SK-N-SH (cell line): ENCODE measurements around the gene DNAL4. TPM values are rescaled to one million over a fixed set of nuclear protein-coding genes. Genes with fewer than 3 reads are reported as not detected.

Experiments used
- CTCF ChIA-PET: fragments of 300-600, 350-600 bp; formaldehyde crosslinking; extraction: SDS; loops from one replicate; lab custom pipeline; 2021; lab: Yijun Ruan, JAX
- POLR2A ChIA-PET: fragments of 350-600 bp; sonication (Branson Sonifier 250); formaldehyde crosslinking; extraction: SDS; loops from one replicate; lab custom pipeline; 2020; ENCODE audit warnings: antibody characterized with exemption, inconsistent platforms; lab: Yijun Ruan, JAX
- DNase-seq: peaks from one replicate; pipeline ENCODE4 v3.0.0; 2012
- H2AFZ ChIP-seq: fragments of 200-600 bp; sonication (generic); 2 replicates; pipeline ENCODE4 v1.8.1; 2016; ENCODE audit warnings: antibody characterized with exemption, mild to moderate bottlenecking, low read depth
- H3F3A ChIP-seq: fragments of 200-600 bp; sonication (generic); replicated peaks from 2 replicates; pipeline ENCODE3; 2016; ENCODE audit warnings: antibody characterized with exemption, mild to moderate bottlenecking; ENCODE audit not compliant: insufficient read depth
- H3K27ac ChIP-seq, 2 experiments: fragments of 200-500 bp in 1 of 2; fragments of 200-600 bp in 1 of 2; sonication (Bioruptor generic) in 1 of 2; sonication (generic), shearing (Covaris generic) in 1 of 2; 2 replicates each; pipeline versions ENCODE4 v1.5.1 to v1.6.1; 2014 to 2016; ENCODE audit warnings: low read depth in 2 of 2, inconsistent platforms in 1 of 2, low read length in 1 of 2, mild to moderate bottlenecking in 1 of 2, mixed read lengths in 1 of 2
- H3K27me3 ChIP-seq: fragments of 200-600 bp; sonication (generic), shearing (Covaris generic); 2 replicates; pipeline ENCODE4 v1.6.1; 2016; ENCODE audit warnings: mixed run types; ENCODE audit not compliant: insufficient read depth
- H3K36me3 ChIP-seq, 2 experiments: fragments of 200-500 bp in 1 of 2; fragments of 200-600 bp in 1 of 2; sonication (Bioruptor generic) in 1 of 2; sonication (generic) in 1 of 2; replicated peaks in 1 of 2; 2 replicates each; pipeline versions ENCODE3 to v1.5.1; 2014 to 2016; ENCODE audit warnings: low read length in 1 of 2, mild to moderate bottlenecking in 1 of 2; ENCODE audit not compliant: insufficient read depth in 2 of 2, control insufficient read depth in 1 of 2
- H3K4me1 ChIP-seq, 2 experiments: fragments of 200-500 bp in 1 of 2; fragments of 200-600 bp in 1 of 2; sonication (Bioruptor generic) in 1 of 2; sonication (generic), shearing (Covaris generic) in 1 of 2; 2 replicates each; pipeline versions ENCODE4 v1.5.1 to v1.6.1; 2014 to 2016; ENCODE audit warnings: low read depth in 1 of 2, low read length in 1 of 2, mixed run types in 1 of 2; ENCODE audit not compliant: insufficient read depth in 2 of 2, control insufficient read depth in 1 of 2
- H3K4me2 ChIP-seq: fragments of 200-600 bp; sonication (generic), shearing (Covaris generic); 2 replicates; pipeline ENCODE4 v1.6.1; 2017; ENCODE audit warnings: mixed run types
- H3K4me3 ChIP-seq, 2 experiments: fragments of 200-500 bp in 1 of 2; fragments of 200-600 bp in 1 of 2; sonication (Bioruptor generic) in 1 of 2; sonication (generic), shearing (Covaris generic) in 1 of 2; 2 replicates each; pipeline versions ENCODE4 v1.5.1 to v1.8.1; 2014 to 2016; ENCODE audit warnings: low read depth in 2 of 2, inconsistent platforms in 1 of 2, low read length in 1 of 2, mild to moderate bottlenecking in 1 of 2, mixed read lengths in 1 of 2, moderate library complexity in 1 of 2
- H3K79me2 ChIP-seq: fragments of 200-600 bp; sonication (generic); 2 replicates; pipeline ENCODE4 v1.8.1; 2017; ENCODE audit warnings: mild to moderate bottlenecking; ENCODE audit not compliant: insufficient read depth
- H3K9ac ChIP-seq: fragments of 200-600 bp; sonication (generic); 2 replicates; pipeline ENCODE4 v1.6.1; 2017; ENCODE audit warnings: mixed run types
- H3K9me2 ChIP-seq: fragments of 200-600 bp; sonication (generic); 2 replicates; pipeline ENCODE4 v1.6.1; 2017; ENCODE audit warnings: mixed run types
- H3K9me3 ChIP-seq: fragments of 200-600 bp; sonication (generic); 2 replicates; pipeline ENCODE4 v1.6.1; 2017; ENCODE audit warnings: mixed run types, mild to moderate bottlenecking, moderate library complexity
- H4K20me1 ChIP-seq: fragments of 200-600 bp; sonication (generic); 2 replicates; pipeline ENCODE4 v1.6.1; 2017; ENCODE audit warnings: mild to moderate bottlenecking, mixed run types; ENCODE audit not compliant: insufficient read depth
- CHD2 ChIP-seq: fragments of 150-350 bp; IDR thresholded peaks from 2 replicates; pipeline ENCODE4 v1.6.1; 2018; ENCODE audit warnings: low read length; ENCODE audit not compliant: partially characterized antibody
- ELF1 ChIP-seq: IDR thresholded peaks from 2 replicates; pipeline ENCODE4 v1.4.0; 2012
- EP300 ChIP-seq, 2 experiments: IDR thresholded peaks; 2 replicates each; pipeline versions ENCODE4 v1.4.0 to v1.6.1; 2012; ENCODE audit warnings: borderline replicate concordance in 1 of 2, low read depth in 1 of 2, low read length in 1 of 2
- EZH2phosphoT487 ChIP-seq: fragments of 200-600 bp; sonication (generic); IDR thresholded peaks from 2 replicates; pipeline ENCODE4 v1.6.1; 2017; ENCODE audit warnings: low read depth, mixed run types, mild to moderate bottlenecking, antibody characterized with exemption, moderate library complexity, borderline replicate concordance
- FOXJ3 ChIP-seq: sonication (generic); formaldehyde crosslinking; IDR thresholded peaks from 2 replicates; pipeline ENCODE4 v1.5.1; 2020; ENCODE audit warnings: mild to moderate bottlenecking, missing genetic modification reagents
- GABPA ChIP-seq: IDR thresholded peaks from 2 replicates; pipeline ENCODE4 v1.4.0; 2012; ENCODE audit warnings: low read depth, mild to moderate bottlenecking
- MAX ChIP-seq: IDR thresholded peaks from 2 replicates; pipeline ENCODE4 v1.4.0; 2012; ENCODE audit warnings: low read depth
- NFIC ChIP-seq: IDR thresholded peaks from 2 replicates; pipeline ENCODE4 v1.4.0; 2012; ENCODE audit warnings: borderline replicate concordance
- NRF1 ChIP-seq: IDR thresholded peaks from 2 replicates; pipeline ENCODE4 v1.6.1; 2012; ENCODE audit warnings: low read depth, mild to moderate bottlenecking, low read length
- POLR2AphosphoS5 ChIP-seq: IDR thresholded peaks from 2 replicates; pipeline ENCODE4 v1.6.1; 2012; ENCODE audit warnings: low read depth, low read length
- RCOR1 ChIP-seq: fragments of 150-350 bp; IDR thresholded peaks from 2 replicates; pipeline ENCODE4 v1.6.1; 2017; ENCODE audit warnings: antibody characterized with exemption, low read length
- RFX5 ChIP-seq: IDR thresholded peaks from 2 replicates; pipeline ENCODE4 v1.6.1; 2012; ENCODE audit warnings: mild to moderate bottlenecking, improper control_type of control experiment, low read length
- RXRA ChIP-seq: IDR thresholded peaks from 2 replicates; pipeline ENCODE4 v1.4.0; 2012; ENCODE audit warnings: low read depth, mild to moderate bottlenecking, borderline replicate concordance
- SMC3 ChIP-seq: IDR thresholded peaks from 2 replicates; pipeline ENCODE4 v1.6.1; 2012; ENCODE audit warnings: low read depth, low read length, improper control_type of control experiment
- TAF1 ChIP-seq: IDR thresholded peaks from 2 replicates; pipeline ENCODE4 v1.6.1; 2012; ENCODE audit warnings: low read depth, mild to moderate bottlenecking, low read length, moderate library complexity, borderline replicate concordance
- TEAD4 ChIP-seq: IDR thresholded peaks from 2 replicates; pipeline ENCODE4 v1.4.0; 2012; ENCODE audit warnings: mild to moderate bottlenecking, borderline replicate concordance; ENCODE audit not compliant: insufficient read depth
- ZBTB33 ChIP-seq: IDR thresholded peaks from 2 replicates; pipeline ENCODE4 v1.4.0; 2012; ENCODE audit warnings: low read depth, borderline replicate concordance
- WGBS: methylation state at CpG from one replicate; pipeline ENCODE4 v1.1.6; 2017; ENCODE audit warnings: low lambda C conversion rate; 5-methylcytosine and 5-hydroxymethylcytosine counted together
- polyA plus RNA-seq, 3 experiments: library from polyadenylated mRNA; depleted of rRNA; stranded (reverse); fragments of >200 nt; gene quantifications; 2 replicates each; pipeline ENCODE4 v1.2.3, GENCODE V29; 2012

DNAL4 gene
- polyA plus RNA-seq, 1 of the 3 experiments (the other 2 are of a cell fraction), result 15.1 TPM

- Histone ChIP-seq H3K27me3 (no peaks in the 10 kb centered on the region), H3K9me3 (no peaks in the 10 kb centered on the region), H2AFZ (no peak overlapping the region), H3K9me2 (no peaks in the 10 kb centered on the region), H3K9ac (no peak overlapping the region), H3K36me3 (no peaks in the 10 kb centered on the region), H4K20me1 (no peaks in the 10 kb centered on the region), H3K4me2 (no peak overlapping the region), H3F3A (no peaks in the 10 kb centered on the region), H3K4me3 (no peak overlapping the region), H3K79me2 (no peaks in the 10 kb centered on the region), H3K27ac (no peak overlapping the region), H3K4me1 (no peaks in the 10 kb centered on the region)
- 70% methylated on average over 18 of the region's 19 CpGs for WGBS
- DNase-seq, result no peak
- ChIA-PET CTCF (interaction anchor here (1.3 kb wide), 1 partner anchor 286 kb away, joined by 3 read pairs; no protein-coding TSS in a partner anchor), POLR2A (no interaction called here)
- no peak for TF ChIP-seq ELF1
- TF ChIP-seq NRF1, result no peak
- TF ChIP-seq POLR2AphosphoS5, result no peak
- TF ChIP-seq TEAD4, result no peak
- no peak for TF ChIP-seq SMC3
- TF ChIP-seq CHD2, result no peak
- no peak for TF ChIP-seq RXRA
- no peak for TF ChIP-seq RFX5
Measured at GRCh38 chr22:38835888-38836301, 42.0 kb upstream of the DNAL4 start.

GRCh38 chr22:38834991-38835390 lies 41.0 kb upstream of the DNAL4 start:
- Histone ChIP-seq H2AFZ (no peak overlapping the region), H3K4me1 (no peaks in the 10 kb centered on the region), H4K20me1 (no peaks in the 10 kb centered on the region), H3K79me2 (no peaks in the 10 kb centered on the region), H3K9me3 (no peaks in the 10 kb centered on the region), H3K9ac (no peak overlapping the region), H3K4me3 (no peak overlapping the region), H3K27me3 (no peaks in the 10 kb centered on the region), H3K27ac (no peak overlapping the region), H3F3A (no peaks in the 10 kb centered on the region), H3K4me2 (no peak overlapping the region), H3K9me2 (no peaks in the 10 kb centered on the region), H3K36me3 (no peaks in the 10 kb centered on the region)
- CTCF ChIA-PET, result interaction anchor here (1.1 to 1.3 kb wide), 3 partner anchors 16 to 287 kb away, joined by 3 to 4 read pairs (median 3); no protein-coding TSS in a partner anchor
- WGBS, result no CpG with 5 or more reads among the region's 5 CpGs
- TF ChIP-seq RXRA (no peak), FOXJ3 (CRISPR knock-in tag) (no peak), TAF1 (no peak), EP300 (IDR thresholded peaks at IDR 0.05; ENCODE audit: borderline replicate concordance in 1 of 2, low read depth in 1 of 2, low read length in 1 of 2) (no peak), RCOR1 (no peak), GABPA (no peak), EZH2phosphoT487 (no peak), RFX5 (no peak), MAX (no peak), ZBTB33 (no peak), NFIC (no peak)
- POLR2A ChIA-PET, result no interaction called here
- no peak for DNase-seq
